A549 (cell line): ENCODE data around the gene TMTC1. TPM values are rescaled to one million over a fixed set of nuclear protein-coding genes. Genes with fewer than 3 reads are reported as not detected.

ENCODE experiments used
- ATAC-seq, 2 experiments: fragments of 200-7000 bp in 1 of 2; fragments of >200 bp in 1 of 2; cut with Nextera tagmentation in 1 of 2; cut with Tn5 transposase in 1 of 2; 3 replicates each; pipeline versions ENCODE4 v1.8.0 to v1.9.1; 2018 to 2020; ENCODE audit warnings: mild to moderate bottlenecking in 1 of 2, moderate library complexity in 1 of 2
- CTCF ChIA-PET: fragments of 300-600 bp; sonication (Branson Sonifier 250); formaldehyde crosslinking; extraction: SDS; loops from one replicate; lab custom pipeline; 2021; ENCODE audit warnings: antibody characterized with exemption, inconsistent platforms; lab: Yijun Ruan, JAX
- POLR2A ChIA-PET: fragments of 350-600 bp; formaldehyde crosslinking; extraction: SDS; loops from one replicate; lab custom pipeline; 2021; ENCODE audit warnings: antibody characterized with exemption, inconsistent platforms; lab: Yijun Ruan, JAX
- DNase-seq, 2 experiments: peaks; one replicate each; pipeline versions ENCODE4 v3.0.0 to v3.0.0-alpha.2; 2011 to 2016; ENCODE audit warnings: low read depth in 1 of 2, low spot score in 1 of 2
- FAIRE-seq: peaks from 2 replicates; lab custom pipeline; 2011; peaks lifted over from hg19 to GRCh38; lab: Jason Lieb, UNC
- H3K27ac ChIP-seq, 2 experiments: fragments of >200 bp; sonication (Bioruptor Twin); formaldehyde crosslinking; 3 replicates each; pipeline ENCODE4 v1.5.1; 2016 to 2017
- H3K4me1 ChIP-seq: fragments of >200 bp; sonication (Bioruptor Twin); formaldehyde crosslinking; 3 replicates; pipeline ENCODE4 v1.6.1; 2016
- H3K4me2 ChIP-seq: fragments of >200 bp; sonication (Bioruptor Twin); formaldehyde crosslinking; 3 replicates; pipeline ENCODE4 v1.6.1; 2016
- H3K4me3 ChIP-seq: fragments of >200 bp; sonication (Bioruptor Twin); formaldehyde crosslinking; 3 replicates; pipeline ENCODE4 v1.5.1; 2016
- H3K9me3 ChIP-seq: fragments of >200 bp; sonication (Bioruptor Twin); formaldehyde crosslinking; 3 replicates; pipeline ENCODE4 v1.6.1; 2016
- CEBPB ChIP-seq, 2 experiments: fragments of >200 bp in 1 of 2; sonication (Bioruptor Twin) in 1 of 2; formaldehyde crosslinking in 1 of 2; IDR thresholded peaks; 2 replicates each; pipeline ENCODE4 v1.6.1; 2012 to 2016
- CHD2 ChIP-seq: fragments of 150-350 bp; IDR thresholded peaks from 2 replicates; pipeline ENCODE4 v1.6.1; 2014; ENCODE audit warnings: low read length; ENCODE audit not compliant: partially characterized antibody
- CTCF ChIP-seq: fragments of >200 bp; sonication (Bioruptor Twin); formaldehyde crosslinking; IDR thresholded peaks from 3 replicates; pipeline ENCODE4 v1.5.1; 2016
- ESRRA ChIP-seq: fragments of 150-350 bp; IDR thresholded peaks from 2 replicates; pipeline ENCODE4 v1.6.1; 2014; ENCODE audit warnings: mild to moderate bottlenecking, low read length, borderline replicate concordance
- HDAC2 ChIP-seq: fragments of 200-600 bp; sonication (generic); IDR thresholded peaks from 2 replicates; pipeline ENCODE4 v1.6.1; 2016
- HMGXB4 ChIP-seq: fragments of 250-450 bp; sonication (Bioruptor Pico); IDR thresholded peaks from 2 replicates; pipeline ENCODE4 v1.5.0; 2021; ENCODE audit warnings: mild to moderate bottlenecking, moderate library complexity, borderline replicate concordance
- HOXB5 ChIP-seq: fragments of 250-450 bp; sonication (Bioruptor Pico); IDR thresholded peaks from 2 replicates; pipeline ENCODE4 v1.5.0; 2020; ENCODE audit warnings: mild to moderate bottlenecking, moderate library complexity
- JUN ChIP-seq, 2 experiments: fragments of >200 bp; sonication (Bioruptor Twin); formaldehyde crosslinking; IDR thresholded peaks; 2 replicates in 1 of 2; 3 replicates in 1 of 2; pipeline ENCODE4 v1.6.1; 2016 to 2017
- KDM5A ChIP-seq: fragments of 200-600 bp; sonication (generic); IDR thresholded peaks from 2 replicates; pipeline ENCODE4 v1.6.1; 2016; ENCODE audit warnings: antibody characterized with exemption, mild to moderate bottlenecking
- MAX ChIP-seq: IDR thresholded peaks from 2 replicates; pipeline ENCODE4 v1.6.1; 2012
- MAZ ChIP-seq: fragments of 150-350 bp; IDR thresholded peaks from 2 replicates; pipeline ENCODE4 v1.6.1; 2014; ENCODE audit warnings: antibody characterized with exemption, low read depth, low read length, borderline replicate concordance
- MYC ChIP-seq: IDR thresholded peaks from 2 replicates; pipeline ENCODE4 v1.6.1; 2012; ENCODE audit warnings: mild to moderate bottlenecking, inconsistent platforms, low read length, improper control_type of control experiment, borderline replicate concordance
- NPAS2 ChIP-seq: fragments of 250-450 bp; sonication (Bioruptor Pico); IDR thresholded peaks from 2 replicates; pipeline ENCODE4 v1.8.0; 2022; ENCODE audit warnings: mild to moderate bottlenecking, moderate library complexity, borderline replicate concordance
- PHF8 ChIP-seq: fragments of 200-600 bp; sonication (generic); IDR thresholded peaks from 2 replicates; pipeline ENCODE4 v1.6.1; 2016; ENCODE audit warnings: low read depth, mild to moderate bottlenecking, antibody characterized with exemption, moderate library complexity, borderline replicate concordance
- RCOR1 ChIP-seq: fragments of 150-350 bp; IDR thresholded peaks from 2 replicates; pipeline ENCODE4 v1.6.1; 2014; ENCODE audit warnings: antibody characterized with exemption, low read length, low read depth
- REST ChIP-seq: fragments of 200-600 bp; sonication (generic); IDR thresholded peaks from 2 replicates; pipeline ENCODE4 v1.6.1; 2016; ENCODE audit warnings: antibody characterized with exemption, mild to moderate bottlenecking, moderate library complexity
- SREBF2 ChIP-seq: fragments of 450-650 bp; IDR thresholded peaks from 2 replicates; pipeline ENCODE4 v1.6.1; 2014; ENCODE audit warnings: mild to moderate bottlenecking, moderate library complexity
- TP53 ChIP-seq: fragments of 250-450 bp; sonication (Bioruptor Pico); IDR thresholded peaks from 2 replicates; pipeline ENCODE4 v1.5.0; 2021; ENCODE audit warnings: mild to moderate bottlenecking, moderate library complexity
- WGBS: methylation state at CpG from one replicate; pipeline ENCODE4 v1.1.6; 2017; ENCODE audit errors: missing lambda C conversion rate; 5-methylcytosine and 5-hydroxymethylcytosine counted together
- polyA plus RNA-seq, 4 experiments: library from polyadenylated mRNA; depleted of rRNA in 3 of 4; stranded (reverse); fragments of >200 nt; fragmentation: RNase III in 1 of 4; extraction: RNeasy Plus Mini Kit Qiagen cat#74134 plus additional on column Dnase treatment in 1 of 4; gene quantifications; 2 replicates in 3 of 4; 3 replicates in 1 of 4; pipeline ENCODE4 v1.2.3, GENCODE V29; 2011 to 2017
- TF ChIP-seq, protein P1 (sequence below): fragments of >200 bp; sonication (Bioruptor Twin); formaldehyde crosslinking; IDR thresholded peaks from 2 replicates; pipeline ENCODE4 v1.6.1; 2016
- TF ChIP-seq, protein P2 (sequence below): fragments of 250-450 bp; sonication (Bioruptor Pico); IDR thresholded peaks from 2 replicates; pipeline ENCODE4 v1.5.0; 2020; ENCODE audit warnings: low read depth, mild to moderate bottlenecking, moderate library complexity

Gene TMTC1
- polyA plus RNA-seq, 2 of the 4 experiments (the other 2 are of a cell fraction) = 0.28 TPM; not detected in 1

DNA sequence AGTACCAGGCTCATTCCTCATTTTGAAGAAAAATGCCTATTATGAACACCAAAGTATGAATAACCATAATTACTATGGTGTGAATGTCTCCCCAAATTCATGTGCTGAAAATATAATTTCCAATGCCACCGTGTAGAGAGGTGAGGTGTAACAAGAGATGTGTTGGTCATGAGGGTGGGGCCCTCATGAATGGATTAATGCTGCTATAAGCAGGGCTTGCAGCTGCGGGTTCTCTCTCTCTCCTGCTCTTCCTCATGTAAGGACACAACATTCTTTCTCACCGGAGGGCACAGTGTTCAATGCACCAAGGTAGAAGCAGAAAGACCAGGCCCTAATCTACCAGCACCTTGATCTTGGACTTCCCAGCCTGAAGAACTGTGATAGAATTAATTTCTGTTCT, 70.0 kb downstream of the TMTC1 start (continued):
- TF ChIP-seq HMGXB4 (CRISPR knock-in tag) = no peak
- TF ChIP-seq CEBPB (IDR thresholded peaks at IDR 0.05) = no peak
- no peak for TF ChIP-seq KDM5A
- no peak for TF ChIP-seq PHF8

GRCh38 chr12:29711381-29711780, 72.4 kb downstream of the TMTC1 start:
- Histone ChIP-seq H3K4me1 (no peaks in the 10 kb centered on the region), H3K4me2 (no peak overlapping the region), H3K4me3 (no peak overlapping the region), H3K27ac (no peak overlapping the region), H3K9me3 (no peaks in the 10 kb centered on the region)
- DNase-seq (no peak), FAIRE-seq (no peak), ATAC-seq (no peak)
- TF ChIP-seq CTCF = no peak
- TF ChIP-seq CHD2 = no peak
- TF ChIP-seq, protein P1, sequence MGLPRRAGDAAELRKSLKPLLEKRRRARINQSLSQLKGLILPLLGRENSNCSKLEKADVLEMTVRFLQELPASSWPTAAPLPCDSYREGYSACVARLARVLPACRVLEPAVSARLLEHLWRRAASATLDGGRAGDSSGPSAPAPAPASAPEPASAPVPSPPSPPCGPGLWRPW = no peak
- no peak for TF ChIP-seq HOXB5 (CRISPR knock-in tag)
- no peak for TF ChIP-seq RCOR1
- TF ChIP-seq NPAS2 (CRISPR knock-in tag) = no peak
- TF ChIP-seq TP53 (CRISPR knock-in tag) = no peak
- POLR2A ChIA-PET = no interaction called here
- 12% methylated on average over 2 of the region's 2 CpGs for WGBS
- CTCF ChIA-PET = interaction anchor here (1.1 kb wide), 1 partner anchor 11 kb away, joined by 4 read pairs; no protein-coding TSS in a partner anchor

- ChIA-PET POLR2A (no interaction called here), CTCF (no interaction called here)
- Histone ChIP-seq H3K9me3 (no peaks in the 10 kb centered on the region), H3K4me2 (no peak overlapping the region), H3K4me1 (no peaks in the 10 kb centered on the region), H3K4me3 (no peak overlapping the region), H3K27ac (no peak overlapping the region)
- DNase-seq (no peak), ATAC-seq (no peak), FAIRE-seq (no peak)
- WGBS = 16% methylated on average over 5 of the region's 5 CpGs
- TF ChIP-seq TP53 (CRISPR knock-in tag) (no peak), MYC (no peak), MAX (no peak)
- TF ChIP-seq, protein P2, sequence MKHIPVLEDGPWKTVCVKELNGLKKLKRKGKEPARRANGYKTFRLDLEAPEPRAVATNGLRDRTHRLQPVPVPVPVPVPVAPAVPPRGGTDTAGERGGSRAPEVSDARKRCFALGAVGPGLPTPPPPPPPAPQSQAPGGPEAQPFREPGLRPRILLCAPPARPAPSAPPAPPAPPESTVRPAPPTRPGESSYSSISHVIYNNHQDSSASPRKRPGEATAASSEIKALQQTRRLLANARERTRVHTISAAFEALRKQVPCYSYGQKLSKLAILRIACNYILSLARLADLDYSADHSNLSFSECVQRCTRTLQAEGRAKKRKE = no peak
Measured at GRCh38 chr12:29710104-29710503, 73.6 kb downstream of the TMTC1 start.

- POLR2A ChIA-PET = no interaction called here
- ATAC-seq = no peak
- Histone ChIP-seq H3K9me3 (no peaks in the 10 kb centered on the region), H3K27ac (no peak overlapping the region), H3K4me1 (no peaks in the 10 kb centered on the region), H3K4me2 (no peak overlapping the region), H3K4me3 (no peak overlapping the region)
- FAIRE-seq = no peak
- WGBS = 0% methylated on average over 3 of the region's 3 CpGs
- DNase-seq = no peak
- CTCF ChIA-PET = no interaction called here
- TF ChIP-seq SREBF2 = no peak
- no peak for TF ChIP-seq REST
- no peak for TF ChIP-seq JUN (IDR thresholded peaks at IDR 0.05)
- no peak for TF ChIP-seq HDAC2
- TF ChIP-seq MAZ = no peak
- no peak for TF ChIP-seq CTCF
- TF ChIP-seq ESRRA = no peak
- TF ChIP-seq RCOR1 = no peak
Measured at GRCh38 chr12:29709496-29710040, 74.2 kb downstream of the TMTC1 start.
